GM20000 (cell line): ENCODE measurements around the gene CELSR1.
"Not testable (repeated sequence)": the region's sequence is repeated elsewhere in the genome, so short reads cannot be mapped to it uniquely, and the experiment has no call there.

Experiments used
- DNase-seq: peaks from one replicate; pipeline ENCODE4 v3.0.0; 2012; ENCODE audit warnings: low spot score
- TF ChIP-seq, protein P1 (sequence below): IDR thresholded peaks from 2 replicates; pipeline ENCODE4 v1.5.1; 2012; ENCODE audit warnings: mild to moderate bottlenecking, control low read depth; ENCODE audit errors: extremely low read depth, missing control alignments

Gene CELSR1

DNA sequence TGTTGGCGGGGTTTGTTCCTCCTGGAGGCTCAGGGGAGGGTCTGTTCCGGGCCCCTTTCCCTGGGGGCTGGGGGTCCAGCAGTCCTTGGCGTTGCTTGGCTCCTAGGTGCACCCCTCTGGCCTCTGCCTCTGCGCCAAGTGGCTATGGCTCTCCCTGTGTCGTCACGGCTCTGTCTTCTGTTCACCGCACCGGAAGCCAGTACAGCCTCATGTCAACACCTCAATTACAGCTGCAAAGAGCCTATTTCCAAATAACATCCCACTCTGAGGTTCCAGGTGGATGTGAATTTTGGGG is 64.8 kb downstream of the CELSR1 start:
- DNase-seq: no peak
- TF ChIP-seq, protein P1, sequence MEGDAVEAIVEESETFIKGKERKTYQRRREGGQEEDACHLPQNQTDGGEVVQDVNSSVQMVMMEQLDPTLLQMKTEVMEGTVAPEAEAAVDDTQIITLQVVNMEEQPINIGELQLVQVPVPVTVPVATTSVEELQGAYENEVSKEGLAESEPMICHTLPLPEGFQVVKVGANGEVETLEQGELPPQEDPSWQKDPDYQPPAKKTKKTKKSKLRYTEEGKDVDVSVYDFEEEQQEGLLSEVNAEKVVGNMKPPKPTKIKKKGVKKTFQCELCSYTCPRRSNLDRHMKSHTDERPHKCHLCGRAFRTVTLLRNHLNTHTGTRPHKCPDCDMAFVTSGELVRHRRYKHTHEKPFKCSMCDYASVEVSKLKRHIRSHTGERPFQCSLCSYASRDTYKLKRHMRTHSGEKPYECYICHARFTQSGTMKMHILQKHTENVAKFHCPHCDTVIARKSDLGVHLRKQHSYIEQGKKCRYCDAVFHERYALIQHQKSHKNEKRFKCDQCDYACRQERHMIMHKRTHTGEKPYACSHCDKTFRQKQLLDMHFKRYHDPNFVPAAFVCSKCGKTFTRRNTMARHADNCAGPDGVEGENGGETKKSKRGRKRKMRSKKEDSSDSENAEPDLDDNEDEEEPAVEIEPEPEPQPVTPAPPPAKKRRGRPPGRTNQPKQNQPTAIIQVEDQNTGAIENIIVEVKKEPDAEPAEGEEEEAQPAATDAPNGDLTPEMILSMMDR: no peak

DNA sequence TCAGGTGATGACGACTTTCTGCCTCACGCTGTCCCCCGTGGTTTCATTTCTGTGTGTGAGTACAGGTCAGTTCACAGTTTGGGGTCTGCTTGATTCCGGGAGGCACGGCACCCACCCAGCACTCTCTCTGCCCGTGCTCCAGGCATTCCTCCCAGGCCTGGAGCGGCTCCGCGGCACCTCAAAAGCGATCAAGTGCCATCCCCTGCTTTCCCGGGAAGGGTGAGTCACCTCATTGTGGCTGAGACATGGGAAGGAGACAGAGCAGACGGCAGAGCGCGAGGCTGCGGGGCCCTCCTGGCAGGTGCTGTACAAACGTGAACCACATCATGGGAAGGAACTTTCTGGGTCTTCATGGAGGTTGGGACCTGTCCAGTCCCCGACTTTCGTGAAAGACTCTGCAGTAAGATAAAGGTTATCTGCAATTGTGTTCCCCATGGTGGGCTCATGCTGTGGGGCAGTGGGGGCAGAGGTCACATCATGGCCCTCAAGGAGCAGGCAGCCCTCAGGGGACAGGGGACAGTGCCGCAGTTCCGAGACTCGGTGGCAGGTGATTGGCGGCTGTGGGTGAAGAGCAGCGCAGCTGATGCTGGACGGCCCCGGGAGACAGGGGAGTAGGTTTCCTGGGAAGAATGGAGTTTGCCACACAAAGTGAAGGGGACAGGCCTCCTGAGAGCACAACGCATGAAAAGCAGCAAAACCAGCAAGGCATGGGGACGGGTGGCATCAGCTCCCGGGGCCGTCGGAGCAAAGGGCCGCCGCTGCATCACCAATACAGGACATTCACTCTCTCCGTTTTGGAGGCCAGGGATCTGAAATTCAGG is 65.3 kb downstream of the CELSR1 start:
- DNase-seq: no peak
- TF ChIP-seq, protein P1: no peak

GRCh38 chr22:46471330-46471729 is 66.1 kb downstream of the CELSR1 start:
- DNase-seq: not testable (repeated sequence)

GRCh38 chr22:46469711-46470110 is 67.7 kb downstream of the CELSR1 start:
- no peak for DNase-seq
- TF ChIP-seq, protein P1: no peak

GRCh38 chr22:46467006-46467405 is 70.4 kb downstream of the CELSR1 start:
- DNase-seq: no peak
- TF ChIP-seq, protein P1: no peak

GRCh38 chr22:46466255-46466676 is 71.2 kb downstream of the CELSR1 start:
- DNase-seq: no peak
- TF ChIP-seq, protein P1: no peak

GRCh38 chr22:46465793-46466192 is 71.6 kb downstream of the CELSR1 start:
- DNase-seq: no peak
- TF ChIP-seq, protein P1: no peak

DNA sequence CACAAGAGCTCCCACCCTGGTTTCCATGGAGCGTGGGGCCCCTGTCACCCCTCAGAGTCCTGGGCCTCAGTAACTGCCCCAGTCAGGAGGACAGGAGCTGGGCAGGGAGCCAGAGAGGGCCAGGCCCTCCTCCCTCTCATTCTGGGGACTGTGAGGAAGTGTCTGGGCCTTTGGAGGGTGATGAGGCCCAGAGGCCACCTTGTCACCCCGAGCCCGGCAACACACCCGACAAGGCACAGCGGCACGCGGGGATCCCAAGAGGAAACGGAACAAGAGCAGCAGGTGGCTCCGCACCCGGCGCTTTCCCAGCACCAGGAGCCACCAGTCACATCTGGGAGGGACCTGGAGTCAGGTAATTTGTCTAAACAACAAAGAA is 72.1 kb downstream of the CELSR1 start:
- TF ChIP-seq, protein P1: no peak
- DNase-seq: no peak
